A172 (cell line): ENCODE measurements around the gene VTN. TPM values are rescaled to one million over a fixed set of nuclear protein-coding genes. Genes with fewer than 3 reads are reported as not detected.

Source experiments
- DNase-seq: peaks from one replicate; pipeline ENCODE4 v3.0.0-alpha.2; 2015; ENCODE audit warnings: low spot score
- total RNA-seq: library from RNA; depleted of rRNA; stranded (reverse); fragments of >200 nt; shearing (Covaris generic); gene quantifications from 2 replicates; pipeline ENCODE4 v1.2.3, GENCODE V29; 2014

VTN gene
- total RNA-seq, 1 experiment from 2014 or later = 0.43 TPM

DNA sequence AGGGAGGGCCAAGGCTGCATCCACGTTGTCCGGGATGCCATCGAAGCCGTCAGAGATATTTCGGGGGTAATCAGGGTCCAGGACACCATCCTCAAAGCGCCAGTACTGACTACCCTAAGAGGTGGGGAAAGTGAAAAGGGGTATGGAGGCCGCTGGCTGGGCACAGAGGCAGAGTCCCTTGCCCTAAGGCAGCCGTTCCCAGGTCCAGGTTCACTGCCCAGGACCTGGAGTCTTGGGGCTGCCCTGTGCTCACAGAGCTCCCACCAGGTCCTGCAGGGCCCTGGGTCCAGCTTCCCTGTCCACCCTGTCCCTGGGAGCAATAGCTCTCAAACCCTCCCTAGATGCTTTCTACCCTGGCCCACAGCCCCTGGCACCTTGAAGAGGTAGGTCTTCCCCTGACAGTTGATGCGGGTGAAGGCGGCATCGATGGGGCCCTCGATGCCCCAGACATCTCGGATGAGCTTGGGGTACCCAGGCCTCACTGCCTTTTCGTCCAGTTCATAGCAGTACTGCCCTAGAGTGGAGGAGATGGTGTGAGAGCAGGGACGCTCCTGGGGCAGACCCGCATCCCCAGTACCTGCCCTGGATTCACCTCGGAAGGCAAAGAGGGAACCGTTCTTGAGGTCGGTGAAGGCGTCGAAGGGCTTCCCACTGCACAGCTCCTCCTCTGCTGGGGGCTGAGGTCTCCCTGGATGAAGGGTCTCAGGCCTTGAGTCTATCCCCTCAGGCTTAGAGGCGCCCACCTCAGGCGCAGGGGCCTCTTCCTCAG is 1.0 kb downstream of the VTN start:
- DNase-seq = no peak

DNA sequence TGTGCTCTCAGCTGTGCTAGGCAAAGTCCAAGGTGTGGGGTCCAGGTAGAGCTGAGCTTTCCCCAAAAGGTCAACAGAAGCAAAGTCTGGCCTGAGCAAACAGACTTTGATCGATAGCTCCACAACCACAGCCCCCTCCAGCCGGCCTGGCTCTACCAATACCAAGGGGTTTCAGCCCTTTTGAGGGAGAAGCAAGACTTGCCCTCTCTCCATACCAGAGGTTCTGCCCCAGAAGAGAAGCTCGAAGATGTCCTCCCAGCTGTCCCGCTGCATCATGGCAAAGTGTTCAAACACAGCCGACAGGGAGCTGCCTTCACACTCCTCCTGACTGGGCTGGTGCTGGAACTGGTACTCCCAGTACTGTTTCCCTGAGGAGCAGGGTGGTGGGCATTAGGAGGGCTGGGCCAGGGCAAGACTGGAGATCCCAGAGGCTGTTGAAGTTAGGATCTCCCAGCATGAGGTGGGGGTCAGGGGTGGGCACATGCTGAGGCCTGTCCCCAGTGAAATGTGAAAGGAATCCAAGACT is 1.7 kb downstream of the VTN start:
- DNase-seq = no peak

DNA sequence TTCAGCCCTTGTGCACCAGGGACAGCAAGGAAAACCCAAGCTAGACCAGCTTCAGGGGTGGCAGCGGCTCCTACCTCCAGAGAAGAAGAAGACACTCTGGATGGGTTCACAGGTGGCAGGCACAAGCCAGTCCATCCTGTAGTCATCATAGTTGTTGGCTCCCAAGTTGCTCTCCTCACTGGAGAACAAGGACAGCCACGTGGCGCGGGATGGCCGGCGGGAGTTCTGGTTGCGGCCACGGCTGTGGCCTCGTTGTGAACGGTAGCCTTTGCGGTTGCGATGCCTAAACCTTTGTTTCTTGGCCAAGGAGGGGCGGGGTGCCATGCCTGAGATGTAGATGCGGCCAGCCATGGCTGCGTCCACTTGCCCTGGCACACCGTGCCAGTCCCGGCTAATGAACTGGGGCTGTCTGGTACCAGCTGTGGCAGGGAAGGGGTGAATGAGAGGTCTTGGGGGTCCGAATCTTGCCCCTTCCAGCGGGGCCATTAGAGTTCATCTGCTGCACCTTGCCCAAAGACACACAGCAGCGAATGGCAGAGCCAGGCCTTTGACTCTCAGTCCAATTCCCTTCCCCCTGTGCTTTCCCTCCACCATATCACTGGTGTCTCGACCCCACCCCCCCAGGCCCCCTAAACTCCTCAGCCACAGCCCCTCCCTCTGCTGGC is 2.3 kb downstream of the VTN start:
- no peak for DNase-seq

DNA sequence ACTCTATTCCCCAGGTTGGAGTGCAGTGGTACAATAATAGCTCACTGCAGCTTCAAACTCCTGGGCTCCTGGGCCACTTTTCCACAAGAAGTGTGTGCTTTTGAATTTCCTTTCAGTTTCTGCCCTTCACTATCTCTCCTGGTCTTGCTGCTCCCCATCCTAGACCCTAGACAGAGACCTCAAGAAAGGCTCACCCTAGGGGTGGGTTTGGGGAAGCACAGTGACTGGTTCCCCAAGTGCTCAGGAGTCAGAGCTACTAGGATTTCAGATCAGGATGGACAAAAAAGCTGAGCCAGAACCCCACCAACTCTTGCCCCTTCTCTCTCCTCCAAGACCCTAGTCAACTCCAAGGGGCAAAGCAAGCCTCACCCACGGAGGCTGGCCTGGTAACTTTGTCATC is 3.5 kb downstream of the VTN start:
- DNase-seq = no peak

DNA sequence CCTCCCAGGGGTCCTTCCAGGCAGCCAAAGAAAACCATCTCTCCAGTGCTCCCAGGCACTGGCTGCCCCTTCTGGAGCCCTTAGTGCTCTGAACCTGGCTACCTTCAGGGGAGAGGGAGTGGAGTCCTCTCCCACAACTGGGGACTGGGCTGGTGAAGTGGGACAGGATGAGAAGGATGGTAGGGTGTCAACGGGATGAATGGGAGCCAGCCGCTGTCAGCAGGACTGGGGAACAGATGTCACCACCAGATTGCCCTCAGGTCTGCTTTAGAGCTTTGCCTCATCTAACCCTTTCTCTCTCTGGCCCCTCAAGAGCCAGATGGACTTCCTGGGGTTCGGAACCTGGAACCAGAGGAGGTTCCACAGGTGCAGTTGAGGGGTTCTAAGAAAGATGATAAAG is 4.6 kb downstream of the VTN start:
- no peak for DNase-seq

DNA sequence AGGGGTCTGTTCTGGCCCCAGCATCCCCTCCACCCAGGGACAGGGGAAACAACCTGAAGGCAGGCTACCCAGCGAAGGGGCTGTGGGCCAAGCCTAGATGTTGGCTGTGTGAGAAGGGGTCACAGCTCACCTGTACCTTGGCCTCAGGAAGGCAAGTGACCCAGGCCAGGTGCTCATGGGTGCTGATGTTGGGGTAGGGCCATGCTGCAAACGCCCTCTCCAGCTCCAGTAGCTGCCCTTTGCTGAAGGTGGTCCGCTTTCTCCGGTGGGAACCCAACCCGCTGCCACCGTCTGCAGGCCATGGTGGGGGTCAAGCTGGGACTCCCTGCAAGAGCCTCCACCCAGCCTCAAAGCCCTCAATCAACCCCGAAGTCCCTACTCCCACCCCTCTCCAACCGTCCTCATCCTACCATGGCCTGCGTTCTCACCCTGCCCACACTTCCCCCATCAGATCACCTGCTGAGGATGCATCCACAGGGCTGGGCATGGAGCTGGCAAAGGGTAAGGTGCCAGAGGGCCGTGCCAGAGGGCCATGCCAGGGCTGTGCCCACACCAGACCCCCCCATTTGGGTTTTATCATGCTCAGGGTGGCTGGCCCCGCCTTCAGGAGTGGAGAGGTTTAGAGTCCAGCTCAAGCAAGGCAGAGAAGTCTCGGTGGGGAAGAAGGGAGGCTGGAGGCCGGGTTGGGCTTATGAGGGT is 5.3 kb downstream of the VTN start, which contains the start of gene SEBOX:
TSS of gene SEBOX (minus strand) at position 535 of the 699 bp plus-strand sequence. CDS start at position 487, 48 bp downstream.
- DNase-seq = no peak

DNA sequence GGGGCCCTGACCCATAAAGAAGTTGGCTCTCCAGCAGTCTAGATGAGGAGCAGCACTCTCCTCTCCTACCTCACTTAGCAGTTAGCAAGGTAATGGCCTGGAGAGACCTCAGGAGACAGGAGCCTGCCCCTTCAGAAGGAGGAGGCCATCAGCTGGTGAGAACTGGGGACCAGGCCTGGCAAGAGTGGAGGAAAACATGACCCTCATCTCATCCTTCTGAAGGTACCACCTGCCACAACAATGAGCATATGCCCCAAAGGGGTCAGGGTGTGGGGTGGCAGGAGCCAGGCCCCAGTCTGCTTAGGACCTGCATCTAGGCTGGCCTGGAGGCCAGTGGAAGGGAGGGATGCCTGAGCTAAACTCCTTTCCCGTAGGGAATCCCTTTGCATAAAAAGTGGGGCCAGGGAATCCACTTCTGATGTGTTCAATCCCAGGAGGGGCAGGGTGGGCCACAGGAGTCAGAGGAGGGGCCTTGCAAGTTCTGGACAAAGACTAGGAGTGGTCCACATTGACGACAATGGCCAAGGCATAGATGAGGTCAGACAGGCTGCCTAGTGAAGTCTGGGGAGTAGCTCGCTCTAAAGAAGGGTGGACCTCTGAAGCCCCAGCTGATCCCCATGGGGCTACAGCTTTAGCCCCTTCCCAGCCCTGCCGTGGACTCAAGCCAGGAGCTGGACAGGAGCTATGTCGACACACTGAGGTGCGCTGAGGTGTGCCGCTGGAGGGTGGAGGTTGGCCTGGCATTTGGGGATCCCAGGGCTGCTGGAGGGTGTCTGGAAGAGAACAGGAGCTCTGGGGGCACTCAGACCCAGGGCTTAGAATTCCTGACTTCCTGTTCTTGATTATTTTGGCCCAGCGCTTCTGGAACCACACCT is 6.1 kb downstream of the VTN start:
- DNase-seq = no peak

DNA sequence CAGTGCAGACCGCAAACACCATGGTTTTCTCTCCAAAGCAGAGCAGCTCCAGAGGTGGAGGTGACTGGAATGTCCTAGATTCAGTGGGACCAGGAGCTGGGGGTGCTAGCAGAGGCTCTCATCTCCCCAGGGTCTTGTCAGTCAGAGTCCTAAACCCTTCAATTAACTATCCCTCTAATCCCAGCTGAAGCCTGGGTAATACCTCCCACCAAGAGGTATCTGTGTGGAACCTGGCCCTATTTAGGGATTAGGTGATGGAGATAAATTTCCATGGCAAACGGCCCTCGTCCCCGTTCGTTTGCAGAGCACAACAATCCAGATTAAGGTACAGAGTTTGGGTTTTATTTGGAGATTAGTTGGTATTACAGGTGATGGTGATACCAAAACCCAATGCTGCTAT is 6.9 kb downstream of the VTN start:
- no peak for DNase-seq

DNA sequence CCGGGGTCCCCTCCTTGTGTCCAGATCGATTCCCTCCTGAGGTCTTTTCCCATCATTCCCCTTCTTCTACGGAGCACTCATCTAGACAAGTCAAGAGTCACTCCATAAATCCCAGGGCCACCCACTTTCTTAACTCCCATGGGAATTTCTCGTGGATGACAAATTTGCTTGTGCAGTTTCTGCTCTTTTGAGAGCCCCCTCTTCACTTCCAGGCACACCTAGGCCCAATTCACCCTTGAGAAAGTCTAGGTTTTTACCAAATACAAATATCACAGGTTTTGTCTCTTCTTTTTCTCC is 12.3 kb downstream of the VTN start:
- DNase-seq = no peak

DNA sequence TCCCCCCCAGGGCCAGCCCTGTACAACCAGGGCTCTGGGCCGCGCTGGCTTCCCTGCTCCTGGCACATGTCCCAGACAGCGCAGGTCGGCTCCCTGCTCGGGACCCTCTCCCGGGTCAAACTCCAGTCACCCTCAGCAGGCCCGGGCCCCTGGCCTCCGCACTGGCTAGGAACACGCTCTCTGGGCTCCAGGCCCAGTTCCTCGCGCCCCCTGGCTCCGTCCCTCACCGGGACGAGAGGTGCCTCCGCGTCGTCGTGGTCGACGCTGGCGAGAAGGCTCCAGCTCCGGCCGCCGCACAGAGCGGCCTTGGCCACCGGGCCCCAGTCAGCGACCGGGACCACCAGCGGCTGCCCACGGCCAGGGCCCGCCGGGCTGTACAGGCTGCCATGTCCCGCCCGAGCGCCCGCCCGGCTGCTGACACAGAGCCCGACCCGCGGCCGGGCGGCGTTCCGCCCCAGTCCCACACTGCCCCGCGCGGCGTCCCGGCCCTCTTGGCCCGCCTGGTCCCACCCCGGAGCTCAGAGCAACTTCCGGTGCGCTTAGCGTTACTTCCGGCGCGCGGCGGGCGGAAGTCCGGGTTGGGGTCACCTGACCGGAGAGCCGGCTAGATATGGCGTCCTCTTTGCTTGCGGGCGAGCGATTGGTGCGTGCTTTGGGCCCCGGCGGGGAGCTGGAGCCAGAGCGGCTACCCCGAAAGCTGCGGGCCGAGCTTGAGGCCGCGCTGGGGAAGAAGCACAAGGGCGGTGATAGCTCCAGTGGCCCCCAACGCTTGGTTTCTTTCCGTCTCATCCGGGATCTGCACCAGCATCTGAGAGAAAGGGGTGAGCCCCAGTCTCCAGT is 12.8 kb downstream of the VTN start, which contains the start of gene POLDIP2:
TSS of gene POLDIP2 (minus strand) at position 467 of the 840 bp plus-strand sequence. CDS start at position 388, 79 bp downstream.
- DNase-seq = peak; percentile 89

DNA sequence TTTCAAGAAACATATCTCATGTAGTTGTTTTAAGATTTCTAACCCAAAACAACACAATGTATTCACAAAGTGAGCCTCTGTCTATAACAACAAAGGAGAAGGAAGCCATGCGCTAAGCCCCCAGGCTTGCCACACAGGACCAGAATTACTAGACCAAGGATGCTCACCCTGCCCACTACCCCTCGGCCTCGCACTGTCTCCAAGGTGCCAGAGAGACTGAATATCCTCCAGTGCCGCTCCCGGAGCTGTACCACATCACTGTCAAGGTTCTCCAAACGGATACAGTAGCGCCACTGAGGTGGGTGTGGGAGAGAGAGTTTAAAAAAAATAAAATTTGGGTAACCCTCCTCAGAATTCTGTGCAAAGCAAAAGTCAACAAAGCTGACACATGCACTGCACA is 19.8 kb downstream of the VTN start:
- DNase-seq = no peak

DNA sequence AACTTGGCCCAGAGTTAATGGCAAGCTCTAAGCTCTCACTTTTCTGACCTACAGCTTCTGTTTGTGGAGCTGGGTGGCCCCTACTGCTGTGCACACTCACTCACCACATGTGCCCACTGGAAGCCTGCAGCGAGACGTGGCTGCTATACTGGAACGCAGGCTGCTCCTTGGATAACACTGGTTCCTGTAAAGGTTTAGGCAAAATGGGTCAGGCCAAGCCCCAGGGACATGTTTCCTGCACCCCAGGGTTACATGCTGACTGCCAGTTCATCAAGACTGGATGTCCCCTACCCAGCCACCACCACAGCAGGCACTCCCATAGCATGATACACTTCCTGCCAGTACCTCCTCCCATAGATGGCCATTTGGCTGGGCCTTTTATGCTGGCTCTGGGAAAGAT is 21.1 kb downstream of the VTN start:
- DNase-seq = no peak

DNA sequence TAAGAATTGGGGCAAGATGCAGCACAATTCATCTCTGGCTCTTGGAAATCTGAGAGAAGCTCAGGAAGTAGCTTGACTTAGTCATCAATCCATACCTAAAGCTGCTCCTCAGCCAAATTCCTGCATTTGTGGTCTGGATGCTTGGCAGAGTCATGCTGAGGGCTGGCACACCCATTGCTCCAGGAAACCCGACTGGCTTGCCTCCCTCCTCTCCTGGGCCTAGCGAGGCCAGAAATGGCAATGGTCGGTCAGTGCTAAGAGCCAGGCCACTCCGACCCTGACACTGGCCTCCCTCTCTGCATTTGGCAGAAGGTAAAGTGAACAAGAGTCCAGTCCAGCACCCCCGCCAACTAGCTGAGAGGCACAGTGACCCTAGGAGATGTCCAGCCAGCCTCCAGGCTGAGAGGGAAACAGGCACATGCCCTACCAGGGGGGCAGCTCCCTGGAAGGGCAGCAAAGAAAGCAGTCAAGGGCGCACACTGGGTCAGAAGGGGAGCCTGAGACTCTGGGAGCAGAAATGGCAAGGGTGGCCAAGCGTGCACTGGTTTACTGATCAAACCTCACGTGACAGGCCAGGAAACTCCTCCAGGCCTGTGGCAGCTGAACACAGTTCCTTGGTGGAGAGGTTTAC is 22.7 kb downstream of the VTN start:
- DNase-seq = peak; percentile 98

DNA sequence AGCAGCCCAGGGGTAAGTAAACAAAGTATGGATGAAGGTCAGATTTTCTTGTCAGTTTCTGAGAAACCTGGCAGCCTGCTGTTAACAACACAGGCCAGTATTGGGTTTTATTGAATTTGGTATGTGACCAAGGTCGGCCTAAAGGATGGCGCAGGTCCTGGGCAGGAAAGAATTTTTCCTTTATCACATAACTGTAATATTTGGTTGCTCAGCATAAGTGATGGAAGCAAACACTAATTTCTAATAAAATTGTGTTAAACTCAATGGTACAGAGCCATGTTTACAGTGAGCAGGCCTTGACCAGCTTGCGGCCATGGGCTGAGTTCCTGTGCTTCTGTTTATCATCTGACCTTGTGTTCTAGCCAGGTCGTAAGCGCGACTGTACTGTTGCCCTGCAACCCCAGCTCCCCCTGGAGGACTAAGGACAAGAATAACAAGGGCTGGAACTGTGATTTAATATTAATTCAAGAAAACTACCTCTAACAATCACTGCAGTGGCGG is 23.3 kb downstream of the VTN start:
- no peak for DNase-seq

DNA sequence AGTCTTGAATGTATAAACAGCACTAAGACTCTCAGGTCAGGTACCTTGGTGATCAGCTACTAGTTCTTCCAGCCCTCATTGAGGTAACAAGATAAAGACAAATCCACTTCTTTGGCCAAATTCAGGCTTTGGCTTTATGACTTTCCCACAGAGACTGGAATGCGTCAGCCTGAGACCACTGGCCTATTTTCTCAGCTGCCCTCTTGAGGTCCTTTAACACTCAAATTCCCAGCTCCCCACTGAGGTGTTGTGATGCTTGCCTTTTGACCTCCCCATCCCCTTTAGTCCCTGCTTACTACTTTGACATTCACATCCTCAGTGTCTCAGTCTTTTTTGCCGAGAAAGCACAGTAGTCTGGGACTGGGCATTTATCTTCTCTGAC is 23.9 kb downstream of the VTN start:
- peak; percentile 39 for DNase-seq

DNA sequence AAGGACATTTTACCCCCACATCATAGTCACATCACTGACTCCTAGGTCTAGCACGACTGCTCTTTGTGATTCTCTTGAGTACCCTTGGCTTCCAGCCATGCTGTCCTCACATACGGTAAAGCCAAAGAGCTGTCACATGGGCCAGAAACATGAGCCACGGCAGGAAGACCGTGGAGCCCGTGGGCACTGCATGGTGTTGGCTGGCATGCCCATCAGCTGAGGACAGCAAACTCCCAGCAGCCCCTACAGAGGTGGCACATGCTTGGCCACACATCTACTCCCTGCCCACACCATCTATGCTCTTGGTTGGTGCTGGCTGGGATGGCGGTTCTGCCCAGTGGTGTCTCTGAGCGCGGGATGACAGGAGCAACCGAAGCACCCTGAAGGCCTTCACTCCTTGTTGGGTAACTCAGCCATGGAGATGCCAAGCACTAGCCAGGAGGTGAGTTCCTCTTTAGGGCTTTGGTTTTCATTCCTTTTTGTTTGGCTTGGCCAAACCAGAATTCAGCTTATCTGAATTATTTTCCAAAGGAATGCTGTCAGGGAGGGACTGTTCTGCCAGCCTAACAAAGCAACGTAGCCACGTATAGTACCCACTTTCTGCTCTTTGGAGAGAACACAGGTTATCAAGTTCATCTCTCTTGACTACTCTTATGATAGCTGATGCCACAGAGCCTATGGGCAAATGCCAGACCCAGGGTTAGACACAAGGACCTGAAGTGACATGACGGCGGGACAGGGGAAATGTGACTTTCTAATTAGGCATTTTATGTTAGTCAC is 24.5 kb downstream of the VTN start:
- peak; percentile 33 for DNase-seq

DNA sequence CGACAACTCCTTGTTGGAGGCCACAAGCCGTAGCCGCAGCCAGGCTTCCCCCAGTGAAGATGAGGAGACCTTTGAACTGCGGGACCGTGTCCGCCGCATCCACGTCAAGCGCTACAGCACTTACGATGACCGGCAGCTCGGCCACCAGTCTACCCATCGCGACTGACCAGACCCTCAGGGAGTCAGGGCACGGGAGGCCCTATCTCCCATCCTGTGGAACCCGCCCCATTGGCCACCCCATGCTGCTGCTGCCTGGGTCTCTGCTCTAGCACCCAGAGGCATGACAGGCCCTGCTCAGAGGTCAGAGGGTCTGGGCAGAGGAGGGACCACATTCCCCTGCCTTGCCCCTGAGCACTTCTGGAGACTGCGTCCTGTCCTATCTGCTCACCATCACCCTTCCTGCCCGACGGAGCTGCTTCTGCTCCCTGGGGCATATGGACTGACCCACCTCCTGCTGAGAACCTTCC is 25.6 kb downstream of the VTN start:
- DNase-seq = no peak

DNA sequence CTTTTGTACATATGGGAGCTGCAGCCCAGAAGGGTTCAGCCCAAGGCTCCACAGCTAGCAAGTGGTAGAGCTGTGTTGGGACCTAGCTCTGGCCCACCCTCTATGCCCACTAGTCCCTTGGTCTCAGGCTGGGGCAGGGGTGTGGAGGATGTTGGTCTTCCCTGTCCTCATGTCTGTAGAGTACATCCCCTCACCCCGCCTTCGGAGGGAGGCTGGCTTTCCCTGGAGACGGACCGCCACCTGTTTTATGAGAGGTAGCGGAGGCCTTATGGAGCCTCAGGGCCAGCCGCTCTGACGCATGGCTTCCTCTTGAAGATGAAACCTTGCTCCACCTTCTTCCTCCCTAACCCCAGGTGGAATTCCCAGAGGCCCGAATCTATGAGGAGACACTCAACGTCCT is 26.1 kb downstream of the VTN start:
- DNase-seq = no peak

DNA sequence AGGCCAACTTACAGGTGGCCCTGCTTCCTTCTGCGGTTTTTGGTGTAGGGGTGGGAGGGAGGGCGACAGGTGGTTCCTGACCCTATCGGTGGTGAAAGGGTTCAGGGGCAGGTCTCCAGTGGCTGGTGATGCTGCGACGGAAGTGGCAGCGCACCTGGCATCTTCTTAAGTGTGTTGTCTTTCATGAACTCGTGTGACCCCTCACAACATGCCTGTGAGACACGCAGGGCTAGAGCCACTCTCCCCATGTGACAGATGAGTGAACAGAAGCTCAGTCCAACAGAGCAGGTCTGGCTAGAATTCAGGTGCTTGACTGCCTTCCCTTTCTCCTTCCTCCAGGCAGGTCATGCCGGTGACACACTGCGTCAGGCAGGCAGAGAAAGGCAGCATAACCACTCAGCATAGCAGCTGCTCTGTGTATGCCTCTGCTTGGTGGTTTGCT is 26.6 kb downstream of the VTN start:
- DNase-seq = no peak
